Measurements from ENCODE around the gene SRP72.

DNA sequence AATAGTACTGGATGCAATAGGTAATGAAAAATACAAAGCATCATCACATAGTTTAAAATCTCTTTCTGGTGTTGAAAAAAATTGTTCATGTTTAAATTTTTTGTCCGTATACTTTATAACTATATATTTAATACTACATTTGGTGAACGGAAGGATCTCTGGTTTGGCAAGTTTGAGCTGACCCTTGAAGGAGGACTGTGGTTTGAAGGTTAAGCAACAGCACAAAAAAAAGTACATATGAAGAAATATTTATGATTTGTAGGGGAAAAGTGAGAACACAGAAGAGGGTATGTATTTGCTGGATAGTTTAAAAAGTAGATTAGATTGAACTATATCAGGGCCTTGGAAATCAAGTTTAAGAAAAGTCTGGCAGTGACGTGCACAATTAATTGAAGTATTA is 13.3 kb downstream of the SRP72 start:
- TF ChIP-seq, protein P1, sequence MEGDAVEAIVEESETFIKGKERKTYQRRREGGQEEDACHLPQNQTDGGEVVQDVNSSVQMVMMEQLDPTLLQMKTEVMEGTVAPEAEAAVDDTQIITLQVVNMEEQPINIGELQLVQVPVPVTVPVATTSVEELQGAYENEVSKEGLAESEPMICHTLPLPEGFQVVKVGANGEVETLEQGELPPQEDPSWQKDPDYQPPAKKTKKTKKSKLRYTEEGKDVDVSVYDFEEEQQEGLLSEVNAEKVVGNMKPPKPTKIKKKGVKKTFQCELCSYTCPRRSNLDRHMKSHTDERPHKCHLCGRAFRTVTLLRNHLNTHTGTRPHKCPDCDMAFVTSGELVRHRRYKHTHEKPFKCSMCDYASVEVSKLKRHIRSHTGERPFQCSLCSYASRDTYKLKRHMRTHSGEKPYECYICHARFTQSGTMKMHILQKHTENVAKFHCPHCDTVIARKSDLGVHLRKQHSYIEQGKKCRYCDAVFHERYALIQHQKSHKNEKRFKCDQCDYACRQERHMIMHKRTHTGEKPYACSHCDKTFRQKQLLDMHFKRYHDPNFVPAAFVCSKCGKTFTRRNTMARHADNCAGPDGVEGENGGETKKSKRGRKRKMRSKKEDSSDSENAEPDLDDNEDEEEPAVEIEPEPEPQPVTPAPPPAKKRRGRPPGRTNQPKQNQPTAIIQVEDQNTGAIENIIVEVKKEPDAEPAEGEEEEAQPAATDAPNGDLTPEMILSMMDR (IDR thresholded peaks at IDR 0.05; ENCODE audit: low read length): no peak
- TF ChIP-seq EZH2 (optimal IDR thresholded peaks at IDR 0.05; ENCODE audit: low read depth, low read length) (no peak), EZH2phosphoT487 (IDR thresholded peaks at IDR 0.05; ENCODE audit: low read length) (no peak)
